Tibial artery (tissue), 4 donors: Measurements from ENCODE around the gene VSTM2A.
"Not testable (repeated sequence)": the region's sequence is repeated elsewhere in the genome, so short reads cannot be mapped to it uniquely, and the experiment has no call there.

Source experiments
- DNase-seq, 2 donors: peaks; one replicate each; pipeline ENCODE4 v3.0.0-alpha.2; 2019
- H3K27ac ChIP-seq, 2 donors: fragments of 200-600 bp; sonication (generic) in 1 of 2; 1 replicate in 1 of 2; 2 replicates in 1 of 2; pipeline ENCODE4 v1.5.1; 2018 to 2019; ENCODE audit warnings: mild to moderate bottlenecking in 1 of 2
- H3K27me3 ChIP-seq, 2 donors: fragments of 200-600 bp; sonication (generic) in 1 of 2; one replicate each; pipeline versions ENCODE4 v1.5.1 to v1.6.0; 2016 to 2019
- H3K36me3 ChIP-seq, 3 donors: fragments of 200-600 bp; sonication (generic) in 2 of 3; one replicate each; pipeline ENCODE4 v1.5.1; 2016 to 2019; ENCODE audit warnings: mild to moderate bottlenecking in 2 of 3
- H3K4me1 ChIP-seq, 4 donors: fragments of 200-600 bp; sonication (generic) in 2 of 4; 1 replicate in 3 of 4; 2 replicates in 1 of 4; pipeline ENCODE4 v1.5.1; 2016 to 2019
- H3K4me3 ChIP-seq, 2 donors: fragments of 200-600 bp; sonication (generic) in 1 of 2; 1 replicate in 1 of 2; 2 replicates in 1 of 2; pipeline ENCODE4 v1.5.1; 2018 to 2019; ENCODE audit warnings: mild to moderate bottlenecking in 2 of 2
- H3K9me3 ChIP-seq, 3 donors: fragments of 200-600 bp; sonication (generic) in 1 of 3; one replicate each; pipeline ENCODE4 v1.5.1; 2016 to 2019
- CTCF ChIP-seq, 2 experiments: fragments of 200-600 bp in 1 of 2; fragments of 450-650 bp in 1 of 2; IDR thresholded peaks; one replicate each; pipeline ENCODE4 v1.5.1; 2017 to 2019; ENCODE audit warnings: antibody characterized with exemption in 2 of 2, mild to moderate bottlenecking in 1 of 2, moderate library complexity in 1 of 2
- intact Hi-C: fragments of 100-400 bp; cut with DNase I; formaldehyde crosslinking; loops from one replicate; pipeline ENCODE4 v1.15.0; 2023; ENCODE audit warnings: low total_unique reads

Gene VSTM2A

GRCh38 chr7:54541669-54542625 lies at the start of gene VSTM2A:
TSS of gene VSTM2A (plus strand) at chr7:54542375. CDS start at chr7:54542731, 356 bp downstream.
- intact Hi-C loops = loop anchor here (5.0 kb wide), 1 partner anchor 35 kb away; no protein-coding TSS in a partner anchor
- TF ChIP-seq CTCF (IDR thresholded peaks at IDR 0.05) = no peak
- Histone ChIP-seq H3K4me3 (peak within 1 kb of the TSS; percentile 30 to 40), H3K36me3 (no peaks in the 10 kb centered on the region), H3K9me3 (no peaks in the 10 kb centered on the region), H3K4me1 (peaks cover 0 to 25% (median 14%) of the 10 kb centered on the region in 4 donors), H3K27me3 (peaks cover 0 to 56% of the 10 kb centered on the region in 2 donors), H3K27ac (no peak within 1 kb of the TSS)
- DNase-seq = no peak

- H3K27ac ChIP-seq, H3K36me3 ChIP-seq, intact Hi-C loops, H3K4me3 ChIP-seq, H3K27me3 ChIP-seq, H3K4me1 ChIP-seq, DNase-seq, H3K9me3 ChIP-seq: not testable (repeated sequence)
These were observed 37.6 kb upstream of the VSTM2A start for GRCh38 chr7:54504531-54504930.

- H3K4me1 ChIP-seq = no peaks in the 10 kb centered on the region
- intact Hi-C loops = no loop called here
- no peaks in the 10 kb centered on the region for H3K9me3 ChIP-seq
- H3K27ac ChIP-seq = no peak overlapping the region
- no peaks in the 10 kb centered on the region for H3K36me3 ChIP-seq
- H3K4me3 ChIP-seq = no peak overlapping the region
- DNase-seq = no peak
- no peaks in the 10 kb centered on the region for H3K27me3 ChIP-seq
- no peak for TF ChIP-seq CTCF (IDR thresholded peaks at IDR 0.05)
These were observed 12.6 kb upstream of the VSTM2A start for GRCh38 chr7:54529568-54529967.

- Histone ChIP-seq H3K27ac (no peak overlapping the region), H3K36me3 (no peaks in the 10 kb centered on the region), H3K9me3 (no peaks in the 10 kb centered on the region), H3K27me3 (peaks cover 0 to 21% of the 10 kb centered on the region in 2 donors), H3K4me3 (no peak overlapping the region), H3K4me1 (peaks cover 0 to 13% (median 9%) of the 10 kb centered on the region in 4 donors)
- no peak for TF ChIP-seq CTCF (IDR thresholded peaks at IDR 0.05)
- intact Hi-C loops = no loop called here
- no peak for DNase-seq
These were observed 4.1 kb upstream of the VSTM2A start for GRCh38 chr7:54538122-54538521.

- no peak for TF ChIP-seq CTCF (IDR thresholded peaks at IDR 0.05)
- H3K27ac ChIP-seq = no peak overlapping the region
These were observed 895 bp downstream of the VSTM2A start for GRCh38 chr7:54543051-54543488.

GRCh38 chr7:54544149-54544526 lies 2.0 kb downstream of the VSTM2A start:
- no peak overlapping the region for H3K4me3 ChIP-seq
- DNase-seq = no peak
- intact Hi-C loops = loop anchor here (5.0 kb wide), 1 partner anchor 33 kb away; no protein-coding TSS in a partner anchor
- H3K9me3 ChIP-seq = no peaks in the 10 kb centered on the region
- TF ChIP-seq CTCF (IDR thresholded peaks at IDR 0.05) = no peak
- H3K4me1 ChIP-seq = peaks cover 0 to 25% (median 14%) of the 10 kb centered on the region in 4 donors
- no peak overlapping the region for H3K27ac ChIP-seq
- no peaks in the 10 kb centered on the region for H3K36me3 ChIP-seq
- H3K27me3 ChIP-seq = peaks cover 0 to 57% of the 10 kb centered on the region in 2 donors

More at GRCh38 chr7:54543051-54543488, 895 bp downstream of the VSTM2A start:
- Histone ChIP-seq H3K4me3 (no peak overlapping the region), H3K36me3 (no peaks in the 10 kb centered on the region), H3K9me3 (no peaks in the 10 kb centered on the region), H3K27me3 (peaks cover 0 to 57% of the 10 kb centered on the region in 2 donors), H3K4me1 (peaks cover 0 to 25% (median 14%) of the 10 kb centered on the region in 4 donors)
- intact Hi-C loops = loop anchor here (5.0 kb wide), 1 partner anchor 34 kb away; no protein-coding TSS in a partner anchor
- no peak for DNase-seq
